Endothelial cell of umbilical vein (primary cell): Measurements from ENCODE around the gene IRX1. TPM values are rescaled to one million over a fixed set of nuclear protein-coding genes. Genes with fewer than 3 reads are reported as not detected.

Experiments used
- BruUV-seq: library from RNA; stranded (reverse); fragments of 400-500 nt; replicated peaks from 2 replicates; lab custom pipeline; 2021; lab: Mats Ljungman, UMichigan
- CTCF ChIA-PET: fragments of 300-600, 350-600 bp; sonication (Branson Sonifier 250); formaldehyde crosslinking; loops from one replicate; lab custom pipeline; 2021; ENCODE audit warnings: antibody characterized with exemption, inconsistent platforms; lab: Charles Lee
- POLR2A ChIA-PET: fragments of 300-600, 350-600 bp; sonication (Branson Sonifier 250); formaldehyde crosslinking; loops from one replicate; lab custom pipeline; 2021; ENCODE audit warnings: antibody characterized with exemption, inconsistent platforms; lab: Charles Lee
- DNase-seq: peaks from one replicate; pipeline ENCODE4 v3.0.0-alpha.2; 2011; ENCODE audit warnings: low read depth, low spot score
- FAIRE-seq: peaks from 2 replicates; lab custom pipeline; 2011; peaks lifted over from hg19 to GRCh38; lab: Jason Lieb, UNC
- H2AFZ ChIP-seq: 2 replicates; pipeline ENCODE4 v1.6.0; 2012; ENCODE audit warnings: low read depth, low read length, control low read depth, inconsistent platforms
- H3K27ac ChIP-seq: 2 replicates; pipeline ENCODE4 v1.5.1; 2011; ENCODE audit warnings: low read depth, mild to moderate bottlenecking, control low read depth, low read length, moderate library complexity; ENCODE audit not compliant: insufficient read depth
- H3K27me3 ChIP-seq, 2 experiments: 2 replicates each; pipeline versions ENCODE4 v1.6.0 to v1.6.1; 2011; ENCODE audit warnings: low read length in 2 of 2, mixed read lengths in 1 of 2; ENCODE audit not compliant: control insufficient read depth in 2 of 2, insufficient read depth in 2 of 2
- H3K36me3 ChIP-seq, 2 experiments: 2 replicates in 1 of 2; 3 replicates in 1 of 2; pipeline ENCODE4 v1.5.1; 2011; ENCODE audit warnings: low read length in 2 of 2, mild to moderate bottlenecking in 1 of 2, moderate library complexity in 1 of 2; ENCODE audit not compliant: control insufficient read depth in 2 of 2, insufficient read depth in 2 of 2; ENCODE audit errors: extremely low read depth in 1 of 2
- H3K4me1 ChIP-seq: 3 replicates; pipeline ENCODE4 v1.5.1; 2011; ENCODE audit warnings: mild to moderate bottlenecking, low read length; ENCODE audit not compliant: control insufficient read depth, insufficient read depth; ENCODE audit errors: extremely low read depth
- H3K4me2 ChIP-seq: 2 replicates; pipeline ENCODE4 v1.6.1; 2011; ENCODE audit warnings: low read length, control low read depth, mixed read lengths; ENCODE audit not compliant: insufficient read depth
- H3K4me3 ChIP-seq, 3 experiments: fragments of 200-600 bp in 1 of 3; sonication (generic), shearing (Covaris generic) in 1 of 3; replicated peaks in 1 of 3; 2 replicates each; pipeline ENCODE4 v1.5.1; 2011 to 2016; ENCODE audit warnings: control low read depth in 3 of 3, low read length in 3 of 3, mild to moderate bottlenecking in 2 of 3, inconsistent platforms in 1 of 3, low read depth in 1 of 3, moderate library complexity in 1 of 3; ENCODE audit not compliant: insufficient read depth in 1 of 3
- H3K79me2 ChIP-seq: 2 replicates; pipeline ENCODE4 v1.6.0; 2012; ENCODE audit warnings: low read length, inconsistent platforms; ENCODE audit not compliant: control insufficient read depth, insufficient read depth
- H3K9ac ChIP-seq: replicated peaks from 2 replicates; pipeline ENCODE3; 2011; ENCODE audit warnings: low read length, control low read depth; ENCODE audit not compliant: insufficient read depth; ENCODE audit errors: extremely low read depth
- H3K9me1 ChIP-seq: replicated peaks from 3 replicates; pipeline ENCODE4 v1.6.0; 2011; ENCODE audit warnings: mild to moderate bottlenecking, low read length; ENCODE audit not compliant: control insufficient read depth, insufficient read depth; ENCODE audit errors: extremely low read depth
- H3K9me3 ChIP-seq: replicated peaks from 2 replicates; pipeline ENCODE4 v1.5.1; 2012; ENCODE audit warnings: low read length, inconsistent platforms; ENCODE audit not compliant: control insufficient read depth, insufficient read depth
- H4K20me1 ChIP-seq: replicated peaks from 2 replicates; pipeline ENCODE3; 2011; ENCODE audit warnings: mild to moderate bottlenecking, low read length; ENCODE audit not compliant: control insufficient read depth, insufficient read depth; ENCODE audit errors: extremely low read depth
- CTCF ChIP-seq, 2 donors: IDR thresholded peaks; 1 replicate in 1 of 2; 2 replicates in 1 of 2; pipeline ENCODE4 v1.5.1; 2011; ENCODE audit warnings: low read length in 2 of 2, mild to moderate bottlenecking in 2 of 2, moderate library complexity in 2 of 2, control low read depth in 1 of 2, inconsistent platforms in 1 of 2, low read depth in 1 of 2; ENCODE audit not compliant: insufficient read depth in 1 of 2; ENCODE audit errors: extremely low read depth in 1 of 2
- EZH2 ChIP-seq: IDR thresholded peaks from 2 replicates; pipeline ENCODE4 v1.6.1; 2012; ENCODE audit warnings: borderline replicate concordance, low read depth, mild to moderate bottlenecking, moderate library complexity, low read length, inconsistent platforms; ENCODE audit not compliant: severe bottlenecking
- FOS ChIP-seq: IDR thresholded peaks from 2 replicates; pipeline ENCODE4 v1.6.1; 2011; ENCODE audit warnings: mild to moderate bottlenecking, low read length, moderate library complexity, borderline replicate concordance; ENCODE audit not compliant: insufficient read depth
- GATA2 ChIP-seq: IDR thresholded peaks from 2 replicates; pipeline ENCODE4 v1.7.0; 2011; ENCODE audit warnings: low read depth, mild to moderate bottlenecking, moderate library complexity, mixed read lengths, low read length; ENCODE audit not compliant: insufficient read length, insufficient read depth
- JUN ChIP-seq: IDR thresholded peaks from 2 replicates; pipeline ENCODE4 v1.6.1; 2011; ENCODE audit warnings: borderline replicate concordance, low read depth; ENCODE audit not compliant: insufficient read length, insufficient read depth
- MYC ChIP-seq: IDR thresholded peaks from one replicate; pipeline ENCODE4 v1.6.1; 2011; ENCODE audit warnings: mild to moderate bottlenecking, low read depth, low read length
- POLR2A ChIP-seq: IDR thresholded peaks from 2 replicates; pipeline ENCODE4 v1.6.1; 2012; ENCODE audit warnings: low read depth, mild to moderate bottlenecking, control low read depth, low read length
- POLR2AphosphoS5 ChIP-seq: IDR thresholded peaks from 2 replicates; pipeline ENCODE4 v1.6.1; 2012; ENCODE audit warnings: low read depth, mild to moderate bottlenecking, control low read depth, low read length, moderate library complexity; ENCODE audit not compliant: insufficient read depth
- dilution Hi-C: fragments of 300-500 bp; cut with MboI; formaldehyde crosslinking; loops from one replicate; pipeline ENCODE4 v1.15.0; 2019; ENCODE audit warnings: low sequenced_read_pairs; ENCODE audit not compliant: extremely low pct_ligation_motif_present
- intact Hi-C: fragments of 100-400 bp; cut with micrococcal nuclease; formaldehyde crosslinking; loops from one replicate; pipeline ENCODE4 v1.10.0; 2022
- polyA plus RNA-seq, 4 experiments: library from polyadenylated mRNA; depleted of rRNA in 3 of 4; stranded (reverse) in 3 of 4; unstranded in 1 of 4; fragments of >200 nt; gene quantifications; 2 replicates each; pipeline versions ENCODE4 v1.2.1 to v1.2.3, GENCODE V29; 2011 to 2012; ENCODE audit warnings: missing spikeins in 1 of 4
- total RNA-seq: library from RNA; stranded (reverse); gene quantifications from 2 replicates; pipeline ENCODE4 v1.2.3, GENCODE V29; 2021
- TF ChIP-seq, protein P1 (sequence below): IDR thresholded peaks from 2 replicates; pipeline ENCODE4 v1.6.1; 2011; ENCODE audit not compliant: insufficient read depth, insufficient read length

The IRX1 gene
- total and polyA plus RNA-seq, 2 donors (not counting 3 experiments of a cell fraction or from before 2014, with no cell fraction given), result not detected

- TF ChIP-seq FOS (no peak), GATA2 (no peak), POLR2A (no peak), EZH2 (no peak), JUN (no peak), CTCF (IDR thresholded peaks at IDR 0.05; ENCODE audit: extremely low read depth in 1 of 2, insufficient read depth in 1 of 2, low read depth in 1 of 2, low read length in 2 of 2) (no peak), MYC (no peak), POLR2AphosphoS5 (no peak)
- TF ChIP-seq, protein P1, sequence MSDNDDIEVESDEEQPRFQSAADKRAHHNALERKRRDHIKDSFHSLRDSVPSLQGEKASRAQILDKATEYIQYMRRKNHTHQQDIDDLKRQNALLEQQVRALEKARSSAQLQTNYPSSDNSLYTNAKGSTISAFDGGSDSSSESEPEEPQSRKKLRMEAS, result no peak
- H3K27ac ChIP-seq, result no peak overlapping the region
- H3K4me2 ChIP-seq, result no peak overlapping the region
- intact Hi-C loops, result no loop called here
- H4K20me1 ChIP-seq, result no peaks in the 10 kb centered on the region
- no peaks in the 10 kb centered on the region for H3K9me1 ChIP-seq
- FAIRE-seq, result no peak
- DNase-seq, result no peak
- H3K9me3 ChIP-seq, result no peaks in the 10 kb centered on the region
- no peak overlapping the region for H3K9ac ChIP-seq
- H3K79me2 ChIP-seq, result no peaks in the 10 kb centered on the region
- H3K4me3 ChIP-seq, result no peak overlapping the region
- H3K27me3 ChIP-seq, result peaks cover 60 to 64% of the 10 kb centered on the region in 2 experiments
- dilution Hi-C loops, result no loop called here
- H3K36me3 ChIP-seq, result no peaks in the 10 kb centered on the region
- no peak overlapping the region for H2AFZ ChIP-seq
- POLR2A ChIA-PET, result no interaction called here
- BruUV-seq, result no TSS peak
- CTCF ChIA-PET, result no interaction called here
- H3K4me1 ChIP-seq, result no peaks in the 10 kb centered on the region
Measured at GRCh38 chr5:3601061-3601710, 5.6 kb downstream of the IRX1 start.
